Ovary (tissue), 3 donors: ENCODE measurements around the gene CADM4.
"Not testable (repeated sequence)": the region's sequence is repeated elsewhere in the genome, so short reads cannot be mapped to it uniquely, and the experiment has no call there.

Experiments
- CTCF ChIP-seq, 3 donors: fragments of 450-650 bp in 2 of 3; fragments of 200-600 bp in 1 of 3; IDR thresholded peaks; one replicate each; pipeline versions ENCODE4 v1.5.1 to v1.8.0; 2016 to 2022; ENCODE audit warnings: antibody characterized with exemption in 3 of 3, mild to moderate bottlenecking in 1 of 3
- EP300 ChIP-seq: sonication (generic); formaldehyde crosslinking; IDR thresholded peaks from one replicate; pipeline ENCODE4 v1.6.1; 2017; ENCODE audit warnings: antibody characterized with exemption
- POLR2A ChIP-seq: fragments of 450-650 bp; IDR thresholded peaks from one replicate; pipeline ENCODE4 v1.6.1; 2017; ENCODE audit warnings: antibody characterized with exemption, mild to moderate bottlenecking, moderate library complexity
- donor health status: DM: no; HTN: no; CAD: no.

DNA sequence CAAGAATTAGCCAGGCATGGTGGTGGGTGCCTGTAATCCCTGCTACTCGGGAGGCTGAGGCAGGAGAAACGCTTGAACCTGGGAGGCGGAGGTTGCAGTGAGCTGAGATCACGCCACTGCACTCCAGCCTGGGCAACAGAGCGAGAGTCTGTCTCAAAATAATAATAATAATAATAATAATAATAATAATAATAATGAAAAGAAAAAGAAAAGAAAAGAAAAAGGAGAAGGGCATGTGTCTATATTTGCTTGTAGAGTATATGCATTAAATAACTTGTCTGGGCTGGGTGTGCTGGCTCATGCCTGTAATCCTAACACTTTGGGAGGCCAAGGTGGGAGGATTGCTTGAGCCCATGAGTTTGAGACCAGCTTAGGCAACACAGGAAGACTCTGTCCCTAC, 42.6 kb upstream of the CADM4 start:
- TF ChIP-seq CTCF (IDR thresholded peaks at IDR 0.05); POLR2A; EP300: not testable (repeated sequence)
